Calu3 (cell line): ENCODE results near the gene GXYLT2. TPM values are rescaled to one million over a fixed set of nuclear protein-coding genes. Genes with fewer than 3 reads are reported as not detected.

Source experiments
- BruUV-seq: library from RNA; stranded (reverse); fragments of 400-500 nt; replicated peaks from 2 replicates; lab custom pipeline; 2021; lab: Mats Ljungman, UMichigan
- CTCF ChIA-PET: fragments of 300-600 bp; sonication (Branson Sonifier 250); formaldehyde crosslinking; loops from one replicate; lab custom pipeline; 2022; ENCODE audit warnings: antibody characterized with exemption; lab: Charles Lee
- DNase-seq: peaks from one replicate; pipeline ENCODE4 v3.0.0; 2022
- H3K27ac Mint-ChIP-seq: one replicate; pipeline ENCODE4 v1.8.0; 2022; ENCODE audit warnings: mixed read lengths; ENCODE audit not compliant: unreplicated experiment
- H3K27me3 Mint-ChIP-seq: one replicate; pipeline ENCODE4 v1.8.0; 2022; ENCODE audit warnings: mixed read lengths; ENCODE audit not compliant: unreplicated experiment
- H3K36me3 Mint-ChIP-seq: one replicate; pipeline ENCODE4 v1.8.0; 2022; ENCODE audit warnings: mild to moderate bottlenecking, moderate library complexity, mixed read lengths; ENCODE audit not compliant: insufficient read depth, unreplicated experiment
- H3K4me1 Mint-ChIP-seq: one replicate; pipeline ENCODE4 v1.8.0; 2022; ENCODE audit warnings: mild to moderate bottlenecking, low read depth, mixed read lengths; ENCODE audit not compliant: unreplicated experiment
- H3K4me3 Mint-ChIP-seq: one replicate; pipeline ENCODE4 v1.8.0; 2022; ENCODE audit warnings: mild to moderate bottlenecking, low read depth, moderate library complexity, mixed read lengths; ENCODE audit not compliant: unreplicated experiment
- H3K9me3 Mint-ChIP-seq: one replicate; pipeline ENCODE4 v1.8.0; 2022; ENCODE audit warnings: low read depth, mixed read lengths; ENCODE audit not compliant: unreplicated experiment
- CTCF ChIP-seq: fragments of 200-600 bp; IDR thresholded peaks from one replicate; pipeline ENCODE4 v1.8.0; 2022; ENCODE audit warnings: antibody characterized with exemption; ENCODE audit not compliant: unreplicated experiment
- intact Hi-C: fragments of 100-400 bp; cut with micrococcal nuclease; formaldehyde crosslinking; loops from one replicate; pipeline ENCODE4 v1.10.0; 2022; ENCODE audit not compliant: unreplicated experiment
- total RNA-seq: library from RNA; stranded (reverse); gene quantifications from 2 replicates; pipeline ENCODE4 v1.2.3, GENCODE V29; 2022

GXYLT2 gene
- total RNA-seq, 1 experiment from 2014 or later, result 0.52 TPM

DNA sequence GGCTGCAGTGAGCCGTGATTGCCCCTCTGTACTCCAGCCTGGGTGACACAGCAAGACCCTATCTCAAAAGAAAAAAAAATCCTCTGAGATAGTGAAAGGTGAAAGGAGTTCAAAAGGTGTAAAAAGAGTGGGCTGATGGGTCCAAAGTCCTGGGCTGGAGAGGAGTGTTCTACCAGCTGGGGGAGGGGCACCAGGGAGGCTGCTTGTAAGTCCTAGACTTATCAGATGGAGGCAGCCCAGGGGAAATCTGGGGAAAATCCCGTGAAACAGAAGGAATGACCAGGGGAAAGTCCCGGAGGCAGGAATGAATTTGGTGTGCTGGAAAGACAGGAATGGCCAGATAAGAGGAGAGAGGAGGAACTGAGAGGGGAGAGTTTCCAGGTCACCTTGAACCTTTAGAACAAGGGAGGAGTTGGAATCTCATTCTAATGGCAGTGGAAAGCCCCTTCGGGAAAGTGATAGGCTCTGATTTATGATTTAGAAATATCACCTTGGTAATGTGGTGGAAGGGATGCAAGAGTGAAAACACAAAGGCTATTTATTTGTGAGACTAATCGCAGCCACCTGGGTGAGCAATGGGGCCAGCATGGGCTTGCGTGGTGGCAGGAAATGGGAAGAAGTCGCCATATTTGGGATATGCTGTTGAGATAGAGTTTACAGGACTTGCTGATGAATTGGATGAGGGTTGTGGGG lies 85.3 kb downstream of the GXYLT2 start:
- no peak for TF ChIP-seq CTCF
- intact Hi-C loops, result no loop called here
- no TSS peak for BruUV-seq
- H3K4me1 Mint-ChIP-seq, result peaks cover 23% of the 10 kb centered on the region
- DNase-seq, result peak; percentile 70
- peak overlapping the region; percentile 20 for H3K4me3 Mint-ChIP-seq
- H3K9me3 Mint-ChIP-seq, result no peaks in the 10 kb centered on the region
- peak overlapping the region; percentile 43 for H3K27ac Mint-ChIP-seq
- no peaks in the 10 kb centered on the region for H3K27me3 Mint-ChIP-seq
- CTCF ChIA-PET, result no interaction called here
- peaks cover 7% of the 10 kb centered on the region for H3K36me3 Mint-ChIP-seq

DNA sequence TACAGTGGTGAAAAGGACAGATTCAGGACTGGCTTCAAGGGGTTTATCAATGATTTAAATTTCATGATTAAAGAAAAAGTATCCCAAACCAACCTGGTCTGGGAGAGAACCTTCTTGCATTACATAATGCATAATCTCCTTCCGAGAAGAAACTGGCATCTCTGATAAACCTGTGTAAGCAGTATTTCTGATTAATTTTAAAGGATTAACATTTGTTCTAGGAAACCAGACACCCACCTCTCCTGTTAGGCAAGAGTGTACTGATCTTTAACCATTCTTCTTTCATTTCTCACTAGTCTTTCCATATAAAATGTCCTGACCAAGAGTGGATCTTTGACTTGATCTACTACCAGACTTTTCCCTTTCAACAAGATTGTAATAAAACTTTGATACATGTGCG lies 85.9 kb downstream of the GXYLT2 start:
- no peaks in the 10 kb centered on the region for H3K9me3 Mint-ChIP-seq
- TF ChIP-seq CTCF, result no peak
- H3K27me3 Mint-ChIP-seq, result no peaks in the 10 kb centered on the region
- BruUV-seq, result no TSS peak
- intact Hi-C loops, result no loop called here
- H3K27ac Mint-ChIP-seq, result peak overlapping the region; percentile 43
- CTCF ChIA-PET, result no interaction called here
- H3K4me1 Mint-ChIP-seq, result peaks cover 23% of the 10 kb centered on the region
- peaks cover 7% of the 10 kb centered on the region for H3K36me3 Mint-ChIP-seq
- H3K4me3 Mint-ChIP-seq, result peak overlapping the region; percentile 20
- no peak for DNase-seq

- no peaks in the 10 kb centered on the region for H3K9me3 Mint-ChIP-seq
- no peak for DNase-seq
- H3K36me3 Mint-ChIP-seq, result peaks cover 7% of the 10 kb centered on the region
- no peak overlapping the region for H3K4me3 Mint-ChIP-seq
- H3K4me1 Mint-ChIP-seq, result peaks cover 23% of the 10 kb centered on the region
- no peak for TF ChIP-seq CTCF
- intact Hi-C loops, result no loop called here
- no peak overlapping the region for H3K27ac Mint-ChIP-seq
- no peaks in the 10 kb centered on the region for H3K27me3 Mint-ChIP-seq
- no TSS peak for BruUV-seq
- CTCF ChIA-PET, result interaction anchor here (0.7 kb wide), 1 partner anchor 40 kb away, joined by 3 read pairs; no protein-coding TSS in a partner anchor
These were observed 87.1 kb downstream of the GXYLT2 start for GRCh38 chr3:72974956-72975355.

DNA sequence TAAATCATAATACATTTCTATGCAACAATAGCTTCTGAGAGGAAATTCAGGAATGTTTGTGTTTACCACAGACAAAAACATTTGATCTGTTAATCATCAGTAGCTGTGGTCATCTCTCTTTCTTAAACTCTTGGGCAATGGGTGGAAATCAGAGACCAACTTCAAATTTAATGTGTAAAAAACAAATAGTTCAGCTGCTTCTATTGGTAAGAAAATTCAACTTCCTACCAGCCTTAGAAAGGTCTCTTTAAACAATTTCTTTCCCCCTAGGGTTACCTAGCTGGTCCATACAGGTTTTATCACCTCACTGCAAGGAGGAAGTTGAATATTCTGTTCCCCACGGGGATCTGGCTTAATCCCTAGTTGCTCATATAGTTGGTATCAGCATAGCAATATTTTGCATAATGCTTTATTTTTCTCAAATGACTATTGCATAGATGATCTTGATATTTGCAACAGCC lies 88.5 kb downstream of the GXYLT2 start:
- CTCF ChIA-PET, result no interaction called here
- peaks cover 7% of the 10 kb centered on the region for H3K36me3 Mint-ChIP-seq
- no TSS peak for BruUV-seq

More for the DNA sequence above, 88.5 kb downstream of the GXYLT2 start:
- Mint-ChIP-seq H3K27ac (no peak overlapping the region), H3K9me3 (no peaks in the 10 kb centered on the region), H3K4me1 (peaks cover 23% of the 10 kb centered on the region), H3K27me3 (no peaks in the 10 kb centered on the region), H3K4me3 (no peak overlapping the region)
- no peak for DNase-seq
- intact Hi-C loops, result no loop called here
- no peak for TF ChIP-seq CTCF
